Type B pancreatic cell (in vitro differentiated cells): Measurements from ENCODE around the gene FAT1. TPM values are rescaled to one million over a fixed set of nuclear protein-coding genes. Genes with fewer than 3 reads are reported as not detected.

Source experiments
- DNase-seq: peaks from one replicate; pipeline ENCODE4 v3.0.0; 2021; ENCODE audit warnings: mixed read lengths; ENCODE audit not compliant: unreplicated experiment; ENCODE audit errors: extremely low spot score
- H3K27ac Mint-ChIP-seq: 2 replicates; pipeline ENCODE4 v1.8.0; 2021; ENCODE audit warnings: mild to moderate bottlenecking, mixed read lengths
- H3K27me3 Mint-ChIP-seq: 2 replicates; pipeline ENCODE4 v1.8.0; 2021; ENCODE audit warnings: mixed read lengths
- H3K36me3 Mint-ChIP-seq: 2 replicates; pipeline ENCODE4 v1.8.0; 2021; ENCODE audit warnings: mixed read lengths
- H3K4me1 Mint-ChIP-seq: one replicate; pipeline ENCODE4 v1.8.0; 2021; ENCODE audit warnings: mixed read lengths; ENCODE audit not compliant: unreplicated experiment
- H3K4me3 Mint-ChIP-seq: 2 replicates; pipeline ENCODE4 v1.8.0; 2021; ENCODE audit warnings: mild to moderate bottlenecking, mixed read lengths
- H3K9me3 Mint-ChIP-seq: 2 replicates; pipeline ENCODE4 v1.8.0; 2021; ENCODE audit warnings: mixed read lengths
- CTCF ChIP-seq: fragments of 200-600 bp; sonication (generic); conservative IDR thresholded peaks from 2 replicates; pipeline ENCODE4 v1.5.0; 2021; ENCODE audit warnings: antibody characterized with exemption, mild to moderate bottlenecking
- total RNA-seq: library from RNA; stranded (reverse); gene quantifications from 2 replicates; pipeline ENCODE4 v1.2.1, GENCODE V29; 2021; ENCODE audit warnings: low replicate concordance

Gene FAT1
- total RNA-seq, 1 donor from 2014 or later: 197 TPM

- no peak for DNase-seq
- Mint-ChIP-seq H3K4me1 (peaks cover 11% of the 10 kb centered on the region), H3K4me3 (no peak overlapping the region), H3K27ac (no peak overlapping the region), H3K27me3 (no peaks in the 10 kb centered on the region), H3K9me3 (no peaks in the 10 kb centered on the region), H3K36me3 (peaks cover 37% of the 10 kb centered on the region)
- TF ChIP-seq CTCF: no peak
These were observed 81.1 kb downstream of the FAT1 start for GRCh38 chr4:186642530-186642929.

GRCh38 chr4:186634591-186635128 lies 89.0 kb downstream of the FAT1 start:
- DNase-seq: no peak
- H3K4me3 Mint-ChIP-seq: no peak overlapping the region
- no peak for TF ChIP-seq CTCF
- no peak overlapping the region for H3K27ac Mint-ChIP-seq
- H3K36me3 Mint-ChIP-seq: peaks cover 50% of the 10 kb centered on the region
- peaks cover 7% of the 10 kb centered on the region for H3K4me1 Mint-ChIP-seq
- no peaks in the 10 kb centered on the region for H3K9me3 Mint-ChIP-seq
- H3K27me3 Mint-ChIP-seq: no peaks in the 10 kb centered on the region

GRCh38 chr4:186633844-186634243 lies 89.8 kb downstream of the FAT1 start:
- no peak for DNase-seq
- Mint-ChIP-seq H3K9me3 (no peaks in the 10 kb centered on the region), H3K27ac (no peak overlapping the region), H3K4me3 (no peak overlapping the region), H3K4me1 (peaks cover 7% of the 10 kb centered on the region), H3K36me3 (peaks cover 58% of the 10 kb centered on the region), H3K27me3 (no peaks in the 10 kb centered on the region)
- TF ChIP-seq CTCF: no peak

GRCh38 chr4:186630128-186630527 lies 93.5 kb downstream of the FAT1 start:
- no peak for DNase-seq
- TF ChIP-seq CTCF: no peak
- Mint-ChIP-seq H3K27me3 (no peaks in the 10 kb centered on the region), H3K4me1 (peaks cover 7% of the 10 kb centered on the region), H3K4me3 (no peak overlapping the region), H3K27ac (no peak overlapping the region), H3K36me3 (peaks cover 66% of the 10 kb centered on the region), H3K9me3 (no peaks in the 10 kb centered on the region)

- Mint-ChIP-seq H3K4me3 (no peak overlapping the region), H3K36me3 (peaks cover 67% of the 10 kb centered on the region), H3K4me1 (peaks cover 6% of the 10 kb centered on the region)
These were observed 95.5 kb downstream of the FAT1 start for GRCh38 chr4:186628058-186628711.

More at GRCh38 chr4:186628058-186628711, 95.5 kb downstream of the FAT1 start:
- TF ChIP-seq CTCF: no peak
- Mint-ChIP-seq H3K9me3 (no peaks in the 10 kb centered on the region), H3K27ac (peak overlapping the region; percentile 31), H3K27me3 (no peaks in the 10 kb centered on the region)
- DNase-seq: no peak
